ENCODE data around the gene KRT6B.

DNA sequence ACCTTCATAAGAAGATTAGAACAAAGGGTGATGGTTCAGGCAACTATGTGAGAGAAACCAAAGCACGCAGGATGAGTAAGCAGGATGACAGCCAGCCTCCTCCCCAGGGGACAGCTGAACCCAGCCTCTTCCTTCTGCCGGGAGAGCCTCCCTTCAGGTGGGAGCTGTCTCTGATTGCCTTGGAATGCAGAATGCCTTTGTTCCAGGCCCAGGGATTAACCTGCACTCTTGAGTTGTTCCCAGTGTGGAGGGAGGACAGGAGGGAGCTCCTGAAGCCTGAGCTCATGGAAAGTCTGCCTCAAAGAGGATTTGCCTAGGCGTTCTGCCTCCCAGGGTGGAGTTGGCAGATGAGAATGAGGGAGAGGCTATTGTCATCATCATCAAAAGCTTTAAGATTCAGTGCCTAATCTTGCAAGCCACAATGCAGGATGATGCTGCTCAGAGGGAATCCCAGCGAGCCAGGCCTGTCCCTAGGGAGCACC, 44.7 kb upstream of the KRT6B start:
- no peak for TF ChIP-seq CTCF (conservative IDR thresholded peaks at IDR 0.05; ENCODE audit: low read depth, low read length)
- TF ChIP-seq EZH2phosphoT487 (IDR thresholded peaks at IDR 0.05; ENCODE audit: borderline replicate concordance, low read length) = no peak
- no peak for TF ChIP-seq EZH2 (IDR thresholded peaks at IDR 0.05; ENCODE audit: low read length, unreplicated experiment)

Measured in PC-3 (cell line).